ENCODE results near the gene SPTSSA.
A peak's percentile ranks its signal among the peaks of the same experiment; 100 is the strongest.

The SPTSSA gene

GRCh38 chr14:34470319-34470718, 8.3 kb upstream of the SPTSSA start:
- no peak for DNase-seq (ENCODE audit: low read depth)
- Histone ChIP-seq H3K9ac (ENCODE audit: low read length) (no peak overlapping the region), H3K36me3 (ENCODE audit: control insufficient read depth, insufficient read depth, low read length, severe bottlenecking) (no peaks in the 10 kb centered on the region), H3K27me3 (replicated peaks; ENCODE audit: control insufficient read depth, insufficient read depth, low read length) (no peaks in the 10 kb centered on the region), H3K4me3 (ENCODE audit: low read length) (no peak overlapping the region), H3K9me3 (ENCODE audit: control insufficient read depth, low read length) (no peaks in the 10 kb centered on the region), H3K4me1 (ENCODE audit: control insufficient read depth, insufficient read depth, low read length) (peaks cover 7% of the 10 kb centered on the region)

DNA sequence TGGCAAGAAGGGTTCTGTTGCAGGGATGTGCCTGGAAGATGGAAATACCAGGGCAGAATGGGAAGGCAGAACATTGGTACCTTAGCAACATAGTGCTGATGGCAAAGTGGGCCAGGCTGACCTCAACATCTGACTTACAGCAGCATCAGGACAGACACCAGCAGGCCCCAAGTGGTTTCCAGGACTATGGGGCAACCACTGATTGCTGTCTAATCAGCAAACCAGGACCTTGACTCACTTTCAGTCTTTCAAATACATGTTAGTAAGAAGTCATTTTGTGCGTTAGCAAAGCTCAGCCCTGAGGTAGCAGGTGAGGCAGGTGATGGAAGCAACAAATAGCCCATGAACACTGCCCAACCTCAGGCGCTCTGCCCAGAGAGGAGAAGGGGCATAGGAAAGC, 4.7 kb upstream of the SPTSSA start:
- no peaks in the 10 kb centered on the region for H3K9me3 ChIP-seq (ENCODE audit: control insufficient read depth, low read length)
- H3K4me3 ChIP-seq (ENCODE audit: low read length): no peak overlapping the region
- no peak overlapping the region for H3K9ac ChIP-seq (ENCODE audit: low read length)
- H3K36me3 ChIP-seq (ENCODE audit: control insufficient read depth, insufficient read depth, low read length, severe bottlenecking): no peaks in the 10 kb centered on the region
- DNase-seq (ENCODE audit: low read depth): no peak
- peaks cover 16% of the 10 kb centered on the region for H3K4me1 ChIP-seq (ENCODE audit: control insufficient read depth, insufficient read depth, low read length)
- H3K27me3 ChIP-seq (replicated peaks; ENCODE audit: control insufficient read depth, insufficient read depth, low read length): no peaks in the 10 kb centered on the region

GRCh38 chr14:34465069-34465859, 3.2 kb upstream of the SPTSSA start:
- no peak for DNase-seq (ENCODE audit: low read depth)

DNA sequence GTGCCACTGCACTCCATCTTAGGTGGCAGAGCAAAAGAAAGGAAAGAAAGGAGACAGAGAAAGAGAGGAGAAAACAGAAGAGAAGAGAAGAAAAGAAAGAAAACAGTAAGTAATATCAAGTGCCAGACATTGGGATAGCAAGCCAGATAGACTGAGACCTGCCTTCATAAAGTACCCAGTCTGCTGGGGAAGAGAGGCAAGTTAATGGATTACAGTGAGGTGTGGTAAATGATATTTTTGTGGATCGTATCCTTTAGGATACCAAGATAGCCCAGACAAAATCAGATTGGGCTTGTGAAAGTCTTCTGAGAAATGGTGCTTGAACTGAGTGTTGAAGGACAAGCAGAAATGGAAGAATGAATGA, 1.5 kb upstream of the SPTSSA start:
- no peaks in the 10 kb centered on the region for H3K36me3 ChIP-seq (ENCODE audit: control insufficient read depth, insufficient read depth, low read length, severe bottlenecking)
- no peaks in the 10 kb centered on the region for H3K27me3 ChIP-seq (replicated peaks; ENCODE audit: control insufficient read depth, insufficient read depth, low read length)
- H3K9me3 ChIP-seq (ENCODE audit: control insufficient read depth, low read length): no peaks in the 10 kb centered on the region
- peaks cover 33% of the 10 kb centered on the region for H3K4me1 ChIP-seq (ENCODE audit: control insufficient read depth, insufficient read depth, low read length)
- no peak overlapping the region for H3K9ac ChIP-seq (ENCODE audit: low read length)
- no peak for DNase-seq (ENCODE audit: low read depth)
- H3K4me3 ChIP-seq (ENCODE audit: low read length): no peak overlapping the region

More at GRCh38 chr14:34465069-34465859, 3.2 kb upstream of the SPTSSA start:
- Histone ChIP-seq H3K4me3 (ENCODE audit: low read length) (no peak overlapping the region), H3K9ac (ENCODE audit: low read length) (no peak overlapping the region), H3K36me3 (ENCODE audit: control insufficient read depth, insufficient read depth, low read length, severe bottlenecking) (no peaks in the 10 kb centered on the region), H3K4me1 (ENCODE audit: control insufficient read depth, insufficient read depth, low read length) (peaks cover 25% of the 10 kb centered on the region), H3K27me3 (replicated peaks; ENCODE audit: control insufficient read depth, insufficient read depth, low read length) (no peaks in the 10 kb centered on the region), H3K9me3 (ENCODE audit: control insufficient read depth, low read length) (no peaks in the 10 kb centered on the region)

GRCh38 chr14:34461334-34462131, 507 bp downstream of the SPTSSA start:
- H3K4me3 ChIP-seq (ENCODE audit: low read length): peak overlapping the region; percentile 90
- no peaks in the 10 kb centered on the region for H3K9me3 ChIP-seq (ENCODE audit: control insufficient read depth, low read length)
- DNase-seq (ENCODE audit: low read depth): peak; percentile 75
- peaks cover 28% of the 10 kb centered on the region for H3K4me1 ChIP-seq (ENCODE audit: control insufficient read depth, insufficient read depth, low read length)
- peak overlapping the region; percentile 80 for H3K9ac ChIP-seq (ENCODE audit: low read length)
- H3K36me3 ChIP-seq (ENCODE audit: control insufficient read depth, insufficient read depth, low read length, severe bottlenecking): no peaks in the 10 kb centered on the region
- no peaks in the 10 kb centered on the region for H3K27me3 ChIP-seq (replicated peaks; ENCODE audit: control insufficient read depth, insufficient read depth, low read length)

DNA sequence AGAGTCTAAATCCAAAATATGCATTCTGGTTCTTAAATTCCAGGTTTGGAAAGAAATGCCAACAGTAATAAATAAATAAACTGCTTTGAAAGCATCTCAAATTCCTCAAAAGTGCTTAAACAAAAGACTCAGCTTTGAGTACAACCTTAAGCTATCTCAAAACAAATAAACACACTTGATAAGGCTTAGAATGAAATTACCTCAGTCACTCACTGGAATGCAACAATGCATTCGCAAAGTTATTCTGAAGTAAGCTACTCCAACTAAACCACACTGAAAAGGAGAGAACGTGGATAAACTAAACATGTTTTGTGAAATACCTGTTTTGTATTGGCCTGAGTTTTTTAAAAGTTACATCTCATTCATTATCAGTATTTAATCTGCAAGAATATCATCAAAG, 1.2 kb downstream of the SPTSSA start:
- peak; percentile 67 for DNase-seq (ENCODE audit: low read depth)
- Histone ChIP-seq H3K4me3 (ENCODE audit: low read length) (peak overlapping the region; percentile 90), H3K4me1 (ENCODE audit: control insufficient read depth, insufficient read depth, low read length) (peaks cover 28% of the 10 kb centered on the region), H3K36me3 (ENCODE audit: control insufficient read depth, insufficient read depth, low read length, severe bottlenecking) (peaks cover 1% of the 10 kb centered on the region), H3K9ac (ENCODE audit: low read length) (peak overlapping the region; percentile 80), H3K27me3 (replicated peaks; ENCODE audit: control insufficient read depth, insufficient read depth, low read length) (no peaks in the 10 kb centered on the region), H3K9me3 (ENCODE audit: control insufficient read depth, low read length) (no peaks in the 10 kb centered on the region)

DNA sequence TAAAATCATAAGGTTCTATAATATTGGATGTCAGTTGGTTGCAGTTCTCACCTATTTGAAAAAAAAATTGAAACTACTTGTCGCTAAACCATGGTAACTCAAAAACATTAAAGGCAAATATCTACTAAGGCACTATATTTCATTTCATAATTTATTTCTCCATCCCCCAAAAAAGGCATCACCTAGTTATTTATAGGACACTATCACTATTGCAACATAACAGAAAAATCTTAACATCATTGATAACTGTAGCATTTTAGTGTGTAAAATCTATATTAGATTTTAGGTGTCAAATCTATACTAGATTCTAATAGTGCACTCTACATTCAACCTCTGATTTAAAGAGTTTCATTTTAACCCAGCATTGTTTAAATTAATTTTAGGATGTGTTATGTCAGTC, 1.7 kb downstream of the SPTSSA start:
- peak overlapping the region; percentile 80 for H3K9ac ChIP-seq (ENCODE audit: low read length)
- H3K4me1 ChIP-seq (ENCODE audit: control insufficient read depth, insufficient read depth, low read length): peaks cover 26% of the 10 kb centered on the region
- peaks cover 7% of the 10 kb centered on the region for H3K36me3 ChIP-seq (ENCODE audit: control insufficient read depth, insufficient read depth, low read length, severe bottlenecking)
- no peak for DNase-seq (ENCODE audit: low read depth)
- H3K9me3 ChIP-seq (ENCODE audit: control insufficient read depth, low read length): no peaks in the 10 kb centered on the region
- no peaks in the 10 kb centered on the region for H3K27me3 ChIP-seq (replicated peaks; ENCODE audit: control insufficient read depth, insufficient read depth, low read length)
- H3K4me3 ChIP-seq (ENCODE audit: low read length): peak overlapping the region; percentile 90

DNA sequence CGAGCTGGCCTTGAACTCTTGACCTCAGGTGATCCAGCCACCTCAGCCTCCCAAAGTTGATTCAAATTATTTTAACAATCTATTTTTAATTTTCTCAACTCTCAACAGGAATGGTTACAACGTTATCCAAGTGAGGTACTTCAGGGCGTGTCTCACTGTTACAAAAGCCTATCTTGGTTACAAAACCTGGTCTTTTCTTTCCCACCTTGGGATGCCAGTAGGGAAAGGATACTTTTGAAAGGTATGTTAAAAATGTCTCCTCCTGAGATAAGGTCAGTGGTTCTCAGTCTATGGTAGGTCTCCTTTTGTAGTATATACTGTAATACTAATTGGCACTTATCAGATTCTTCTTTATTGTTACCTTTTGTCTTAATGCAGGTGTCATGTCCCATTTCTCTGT, 4.9 kb downstream of the SPTSSA start:
- no peaks in the 10 kb centered on the region for H3K27me3 ChIP-seq (replicated peaks; ENCODE audit: control insufficient read depth, insufficient read depth, low read length)
- no peak overlapping the region for H3K4me3 ChIP-seq (ENCODE audit: low read length)
- no peaks in the 10 kb centered on the region for H3K9me3 ChIP-seq (ENCODE audit: control insufficient read depth, low read length)
- DNase-seq (ENCODE audit: low read depth): no peak
- no peak overlapping the region for H3K9ac ChIP-seq (ENCODE audit: low read length)
- peaks cover 11% of the 10 kb centered on the region for H3K36me3 ChIP-seq (ENCODE audit: control insufficient read depth, insufficient read depth, low read length, severe bottlenecking)
- peaks cover 32% of the 10 kb centered on the region for H3K4me1 ChIP-seq (ENCODE audit: control insufficient read depth, insufficient read depth, low read length)

- no peak overlapping the region for H3K9ac ChIP-seq (ENCODE audit: low read length)
- H3K36me3 ChIP-seq (ENCODE audit: control insufficient read depth, insufficient read depth, low read length, severe bottlenecking): peaks cover 28% of the 10 kb centered on the region
- H3K4me3 ChIP-seq (ENCODE audit: low read length): no peak overlapping the region
- peaks cover 14% of the 10 kb centered on the region for H3K4me1 ChIP-seq (ENCODE audit: control insufficient read depth, insufficient read depth, low read length)
- no peaks in the 10 kb centered on the region for H3K9me3 ChIP-seq (ENCODE audit: control insufficient read depth, low read length)
- no peaks in the 10 kb centered on the region for H3K27me3 ChIP-seq (replicated peaks; ENCODE audit: control insufficient read depth, insufficient read depth, low read length)
- no peak for DNase-seq (ENCODE audit: low read depth)
Measured at GRCh38 chr14:34453226-34453625, 8.8 kb downstream of the SPTSSA start.

- Histone ChIP-seq H3K27me3 (replicated peaks; ENCODE audit: control insufficient read depth, insufficient read depth, low read length) (no peaks in the 10 kb centered on the region), H3K36me3 (ENCODE audit: control insufficient read depth, insufficient read depth, low read length, severe bottlenecking) (peaks cover 28% of the 10 kb centered on the region), H3K9me3 (ENCODE audit: control insufficient read depth, low read length) (no peaks in the 10 kb centered on the region), H3K4me1 (ENCODE audit: control insufficient read depth, insufficient read depth, low read length) (peaks cover 14% of the 10 kb centered on the region), H3K9ac (ENCODE audit: low read length) (no peak overlapping the region), H3K4me3 (ENCODE audit: low read length) (no peak overlapping the region)
- DNase-seq (ENCODE audit: low read depth): peak; percentile 21
Measured at GRCh38 chr14:34452258-34452822, 9.7 kb downstream of the SPTSSA start.

GRCh38 chr14:34450958-34451357, 11.1 kb downstream of the SPTSSA start:
- H3K9me3 ChIP-seq (ENCODE audit: control insufficient read depth, low read length): no peaks in the 10 kb centered on the region
- H3K4me3 ChIP-seq (ENCODE audit: low read length): no peak overlapping the region
- DNase-seq (ENCODE audit: low read depth): no peak
- no peaks in the 10 kb centered on the region for H3K27me3 ChIP-seq (replicated peaks; ENCODE audit: control insufficient read depth, insufficient read depth, low read length)
- H3K4me1 ChIP-seq (ENCODE audit: control insufficient read depth, insufficient read depth, low read length): peaks cover 14% of the 10 kb centered on the region
- H3K9ac ChIP-seq (ENCODE audit: low read length): no peak overlapping the region
- H3K36me3 ChIP-seq (ENCODE audit: control insufficient read depth, insufficient read depth, low read length, severe bottlenecking): peaks cover 33% of the 10 kb centered on the region

Measured in adipocyte (in vitro differentiated cells).